Activated CD4-positive, alpha-beta T cell treated with anti-CD3 and anti-CD28 coated beads, Interleukin-2, amount 50 U/mL, for 24 hours (primary cell): ENCODE results near the gene ZBTB20.

Experiments used
- DNase-seq, 2 donors: peaks; one replicate each; pipeline ENCODE4 v3.0.0-alpha.2; 2020; ENCODE audit warnings: low read depth in 1 of 2, low spot score in 1 of 2

The ZBTB20 gene

DNA sequence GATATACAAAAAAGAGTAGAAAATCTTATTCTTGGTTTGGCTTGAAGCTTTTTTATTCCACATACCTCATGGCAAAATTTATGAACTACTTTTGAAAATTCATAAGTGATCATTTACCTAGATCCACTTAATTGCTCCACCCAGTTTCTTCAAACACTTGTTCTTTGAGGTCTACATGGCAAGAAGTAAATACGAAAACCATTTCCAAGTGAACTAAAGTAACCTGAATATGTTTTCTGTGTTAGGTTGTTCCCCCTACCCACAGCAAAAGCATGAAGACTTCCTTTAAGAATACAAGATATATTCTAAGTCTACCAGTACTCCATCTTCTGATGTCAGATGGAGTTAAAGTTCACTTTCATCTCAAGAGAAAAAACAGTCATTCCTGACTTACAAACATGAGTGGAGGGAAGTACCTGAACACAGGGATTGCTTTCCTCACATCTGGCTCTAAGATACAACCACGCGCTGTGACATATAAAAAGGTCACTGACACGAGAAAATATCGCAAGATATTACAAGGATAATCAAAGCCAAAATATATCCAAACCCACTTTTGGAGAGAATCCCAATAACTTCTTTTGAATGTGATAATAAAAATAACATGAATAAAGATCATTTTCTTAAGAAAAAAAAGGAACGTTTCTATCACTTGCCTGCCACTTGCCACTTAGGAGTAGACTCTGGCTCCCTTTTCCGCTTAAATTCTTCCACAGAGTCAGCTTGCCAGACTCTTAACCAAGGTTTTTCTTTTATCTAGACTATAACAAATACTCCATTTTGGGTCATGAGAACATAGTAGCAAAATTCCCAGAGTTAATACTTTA is 428.8 kb downstream of the ZBTB20 start:
- DNase-seq: no peak

DNA sequence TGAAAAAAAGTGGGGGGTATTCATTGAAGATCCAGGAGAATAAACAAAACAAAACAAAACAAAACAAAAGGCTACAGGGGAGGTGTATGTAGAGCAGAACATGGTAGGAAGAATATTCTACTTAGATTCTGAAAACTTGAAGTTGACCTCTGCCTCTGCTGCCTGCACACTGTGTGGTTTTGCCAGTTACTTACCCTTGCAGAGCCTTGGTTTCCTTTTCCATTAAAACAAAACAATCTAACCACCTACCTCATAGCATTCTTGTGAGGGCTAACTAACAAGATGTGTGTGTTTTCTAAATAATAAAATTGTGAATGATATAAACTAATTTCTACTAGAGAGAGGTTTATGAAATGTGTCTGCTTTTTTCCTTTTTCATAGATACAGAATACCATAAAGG is 430.2 kb downstream of the ZBTB20 start:
- DNase-seq: no peak

DNA sequence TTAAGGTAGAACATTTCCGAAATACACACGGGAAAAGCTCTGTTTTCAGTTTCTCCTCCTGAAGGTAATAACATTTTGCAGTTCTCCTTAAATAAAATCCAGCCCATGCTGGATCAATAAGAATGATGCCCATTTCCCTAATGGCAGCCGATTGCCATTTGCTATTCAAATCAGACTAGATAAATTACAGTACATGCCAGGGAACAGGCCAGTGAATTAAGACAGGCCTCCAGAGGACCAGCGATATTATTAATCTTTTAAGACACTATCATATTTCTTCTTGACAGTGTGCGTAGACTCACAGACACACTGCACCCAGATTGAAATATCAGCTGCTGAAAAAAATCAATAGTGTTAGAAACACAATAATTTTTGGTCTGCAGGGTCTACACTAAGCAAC is 431.0 kb downstream of the ZBTB20 start:
- no peak for DNase-seq

DNA sequence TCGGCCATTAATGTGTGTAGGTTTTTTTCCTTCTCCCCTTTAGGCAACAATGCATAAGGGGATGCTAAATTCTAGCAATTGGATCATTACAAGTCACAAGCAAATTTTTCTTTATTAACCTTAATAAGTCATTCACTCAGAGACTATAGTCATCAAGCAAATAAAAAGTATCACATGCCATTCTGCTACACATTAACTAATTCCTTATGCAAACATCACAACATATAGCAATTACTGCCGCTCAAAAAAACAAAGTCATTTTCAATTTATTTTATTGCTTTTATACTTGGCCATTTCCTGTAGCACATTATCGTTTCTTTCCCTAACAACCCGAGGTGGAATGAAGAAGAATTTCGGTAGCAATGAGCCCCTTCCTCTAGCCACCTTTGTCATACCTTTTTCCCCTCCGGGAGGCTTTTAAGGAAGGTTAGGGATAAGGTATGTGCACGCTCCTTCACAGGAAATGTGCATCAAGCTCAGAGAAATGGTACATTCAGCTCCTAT is 432.1 kb downstream of the ZBTB20 start:
- no peak for DNase-seq

DNA sequence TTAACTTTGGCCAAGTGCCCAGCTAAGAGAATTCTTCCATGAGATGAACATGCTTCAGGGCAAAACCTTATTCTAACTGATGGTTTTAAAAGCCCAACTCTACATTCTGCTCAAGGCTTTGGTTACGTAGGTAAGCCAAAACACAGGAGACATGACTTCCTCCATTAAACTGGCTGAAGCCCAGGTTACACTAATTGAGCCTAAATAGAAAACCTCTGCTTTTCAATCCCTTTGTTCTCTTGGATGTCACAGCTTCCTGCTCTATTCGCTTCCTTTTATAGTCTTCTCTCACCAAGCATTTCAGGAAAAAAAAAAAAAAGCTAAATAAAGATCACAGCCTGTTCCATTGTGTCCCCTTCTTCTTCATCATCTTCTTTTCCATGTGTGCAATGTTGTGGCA is 432.9 kb downstream of the ZBTB20 start:
- no peak for DNase-seq

DNA sequence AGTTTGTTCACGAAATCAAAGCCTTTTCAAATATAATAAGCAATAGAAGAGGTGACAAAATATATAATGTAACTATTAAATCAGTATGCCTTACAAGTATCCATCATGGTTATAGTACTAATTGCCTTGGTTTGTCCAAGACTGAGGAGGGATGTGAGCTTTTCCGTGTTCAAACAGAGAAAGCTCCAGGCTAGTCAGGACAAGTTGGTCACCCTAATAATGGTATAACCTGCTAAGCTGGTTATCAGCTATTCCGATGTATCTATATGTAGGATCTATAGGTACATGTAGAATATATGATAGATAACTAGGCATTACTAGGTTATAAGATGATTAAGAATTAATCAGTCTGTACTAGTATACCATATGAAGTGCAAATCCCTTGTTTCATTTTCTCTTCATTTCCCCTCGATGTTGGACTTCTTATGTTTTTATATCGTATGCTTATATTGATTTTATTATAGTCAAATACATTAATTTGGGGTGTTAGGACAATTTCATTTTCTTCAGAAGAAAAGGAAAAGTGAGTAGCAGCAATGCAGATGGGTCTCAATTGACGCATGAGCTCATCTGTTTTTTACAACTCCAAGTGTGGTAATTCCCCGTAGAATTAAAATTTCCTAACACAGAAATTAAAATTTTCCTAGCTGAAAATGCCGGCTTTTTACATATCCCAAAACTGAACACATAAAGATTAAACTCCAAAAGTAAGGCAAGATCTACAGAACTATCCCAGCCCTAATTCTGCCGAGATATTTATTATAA is 434.2 kb downstream of the ZBTB20 start:
- no peak for DNase-seq

DNA sequence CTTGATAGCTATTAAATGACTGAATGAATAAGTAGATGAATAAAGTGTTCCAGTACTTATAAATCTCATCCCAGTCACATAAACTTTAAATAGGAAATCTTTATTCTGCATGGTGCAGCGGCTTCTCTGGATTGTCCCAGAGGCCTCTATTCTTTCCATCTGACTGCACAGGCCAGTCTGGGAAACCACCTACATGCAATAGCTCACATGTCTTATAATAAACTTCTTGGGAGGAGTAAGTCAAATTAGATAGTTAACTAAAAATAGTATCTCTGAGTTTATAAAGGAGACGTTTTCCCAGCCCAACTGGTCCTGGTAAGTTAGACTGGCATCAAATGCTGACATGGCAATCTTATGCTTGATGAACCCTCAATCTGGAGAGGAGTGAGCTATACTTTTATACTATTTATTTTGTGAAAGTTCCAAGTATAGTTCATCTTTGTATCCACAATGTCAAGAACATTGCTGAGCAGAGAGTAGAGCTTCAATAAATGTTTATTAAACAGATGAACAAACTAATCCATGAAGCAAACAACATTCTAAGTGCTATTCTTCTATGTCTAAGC is 435.7 kb downstream of the ZBTB20 start:
- no peak for DNase-seq

DNA sequence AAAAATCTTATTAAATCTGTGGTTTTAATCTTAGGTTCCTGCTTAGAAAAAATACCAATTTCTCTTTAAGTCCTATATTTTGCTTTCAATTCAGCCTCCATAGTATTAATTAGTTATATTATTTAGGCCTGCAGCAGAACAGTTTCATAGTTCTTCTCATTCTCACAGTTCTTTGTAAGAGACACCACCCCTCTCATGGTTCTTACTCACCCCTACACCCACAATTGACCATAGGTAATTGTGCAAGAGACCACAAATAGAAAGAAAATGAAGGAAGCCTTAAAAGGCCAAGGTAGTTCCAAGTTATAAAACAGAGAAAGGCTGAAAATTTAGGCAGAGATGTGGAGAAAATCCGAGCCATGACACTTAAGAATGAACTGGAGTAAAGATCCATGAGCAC is 438.0 kb downstream of the ZBTB20 start:
- no peak for DNase-seq

DNA sequence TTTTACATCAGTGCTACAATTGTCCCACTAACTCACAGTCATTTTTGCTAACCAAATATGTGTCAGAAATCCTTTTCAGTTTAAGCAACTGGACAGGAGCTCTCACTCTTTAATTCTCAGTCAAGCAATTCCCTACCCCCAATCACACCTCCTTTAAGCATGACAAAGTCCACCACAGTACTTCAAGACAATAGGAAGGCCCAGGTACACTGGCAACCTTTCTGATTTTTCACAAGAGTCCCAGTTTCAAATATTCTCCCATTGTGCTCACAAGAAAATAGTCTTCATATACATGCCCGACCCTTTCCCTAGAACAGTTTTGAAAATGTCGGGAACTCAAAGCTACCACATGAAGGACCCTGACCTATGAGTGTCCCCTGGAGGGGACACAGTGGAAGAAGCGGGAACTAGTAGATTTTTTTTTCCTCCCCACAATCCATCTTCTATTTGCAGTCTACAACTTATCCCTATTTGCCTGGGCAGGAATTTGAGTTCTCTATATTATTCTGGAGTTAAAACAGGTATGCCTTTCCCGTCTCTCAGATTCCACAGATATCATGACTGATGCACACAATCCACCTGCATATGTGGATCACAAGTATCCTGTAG is 439.7 kb downstream of the ZBTB20 start:
- no peak for DNase-seq

DNA sequence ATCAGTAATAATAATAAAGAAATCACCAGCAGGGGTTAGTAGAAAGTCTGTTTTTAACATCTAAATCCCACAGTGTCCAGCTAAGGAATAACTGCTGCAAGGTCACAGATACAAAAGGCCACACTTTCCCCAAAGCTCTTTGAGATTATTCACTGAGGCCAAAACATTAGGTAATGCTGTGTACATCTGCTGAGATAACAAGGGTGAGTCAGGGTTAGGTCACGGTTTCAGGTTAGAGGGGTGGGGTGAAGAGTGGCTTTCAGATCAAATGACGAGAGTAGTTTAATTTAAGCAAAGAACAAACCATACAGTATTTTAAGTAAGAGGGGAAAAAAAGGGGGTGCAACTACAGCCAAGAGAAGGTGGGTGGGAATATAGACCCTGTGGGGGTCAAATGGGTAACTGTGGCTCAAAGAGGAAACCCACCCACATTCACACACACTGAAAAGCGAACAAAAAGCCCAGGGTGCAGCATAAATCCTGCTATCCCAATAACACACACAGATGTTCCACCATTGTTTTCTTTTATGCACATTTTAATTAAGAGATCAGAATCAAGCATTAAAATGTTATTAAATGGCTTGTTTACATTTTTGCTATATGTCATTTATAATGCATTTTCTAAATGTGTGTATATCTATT is 440.4 kb downstream of the ZBTB20 start:
- DNase-seq: peak in 1 of 2 donors; percentile 17

DNA sequence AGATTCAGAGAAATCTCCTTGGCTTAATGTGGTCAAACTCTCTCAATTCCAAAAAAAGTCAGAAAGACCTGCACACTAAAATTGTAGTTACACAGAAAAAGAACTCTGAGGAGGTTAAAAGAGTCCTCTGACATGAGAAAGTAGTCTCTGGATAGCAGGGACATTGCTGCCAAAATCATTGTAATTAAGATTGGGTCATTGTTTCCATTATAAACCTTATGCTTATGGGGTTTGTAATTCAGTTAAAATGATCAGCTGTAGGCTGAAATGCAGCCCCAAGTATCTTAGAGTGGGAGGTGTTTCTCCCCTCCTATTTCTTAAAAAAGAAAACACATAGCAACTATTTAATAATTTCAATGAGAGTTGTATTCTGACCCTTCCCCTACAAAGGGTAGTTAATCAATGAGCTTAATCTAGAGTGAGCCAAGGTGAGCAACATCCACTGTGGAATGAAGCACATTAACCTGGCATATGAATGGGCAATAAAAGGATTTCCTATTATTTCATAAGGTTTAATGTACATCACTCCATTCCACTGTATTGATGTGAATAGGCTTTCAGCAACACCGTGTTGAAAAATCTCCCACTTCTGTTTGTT is 446.4 kb downstream of the ZBTB20 start:
- no peak for DNase-seq

DNA sequence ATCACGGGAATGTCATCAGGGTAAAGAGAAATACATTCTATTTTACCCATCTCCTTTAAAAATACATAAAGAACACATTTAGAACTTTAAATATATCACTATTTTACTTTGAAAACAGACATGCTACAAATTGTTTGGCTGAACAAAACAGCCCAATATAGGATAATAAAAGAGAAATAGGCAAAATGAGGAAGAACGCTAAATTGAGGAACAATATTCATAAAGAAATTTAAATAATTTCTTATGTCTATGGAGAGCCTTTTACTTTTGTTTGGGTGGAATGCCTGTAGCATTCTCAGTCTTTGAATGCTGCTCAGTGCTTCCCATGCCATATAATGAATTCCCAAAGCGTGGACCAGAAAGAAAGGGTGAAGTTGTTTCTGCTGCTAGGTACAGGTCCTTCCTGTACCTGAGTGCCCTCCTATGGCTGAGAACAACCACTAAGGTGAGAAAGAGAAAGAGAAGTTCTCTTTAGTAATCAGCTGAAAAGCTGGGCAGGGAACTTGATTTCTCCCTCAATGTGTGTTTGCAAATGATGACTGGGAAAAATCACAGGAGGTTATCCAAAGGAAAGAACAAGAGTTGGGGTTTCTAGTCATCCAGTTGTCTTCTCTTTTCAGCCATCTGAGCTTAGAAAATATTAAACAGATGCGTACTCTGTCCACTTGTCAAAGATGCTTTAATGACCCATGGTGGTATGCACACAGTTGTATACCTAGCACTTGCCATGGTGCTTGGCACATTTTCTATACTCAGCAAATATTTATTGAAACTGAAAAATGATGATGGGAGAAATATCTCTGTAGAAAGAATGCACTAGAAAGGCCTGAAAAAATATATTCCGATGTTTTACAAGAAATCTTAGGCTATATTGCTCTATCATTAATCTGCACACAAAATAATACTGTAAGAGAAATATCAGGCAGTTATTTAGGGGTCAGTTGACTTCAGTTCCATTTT is 448.7 kb downstream of the ZBTB20 start:
- no peak for DNase-seq

DNA sequence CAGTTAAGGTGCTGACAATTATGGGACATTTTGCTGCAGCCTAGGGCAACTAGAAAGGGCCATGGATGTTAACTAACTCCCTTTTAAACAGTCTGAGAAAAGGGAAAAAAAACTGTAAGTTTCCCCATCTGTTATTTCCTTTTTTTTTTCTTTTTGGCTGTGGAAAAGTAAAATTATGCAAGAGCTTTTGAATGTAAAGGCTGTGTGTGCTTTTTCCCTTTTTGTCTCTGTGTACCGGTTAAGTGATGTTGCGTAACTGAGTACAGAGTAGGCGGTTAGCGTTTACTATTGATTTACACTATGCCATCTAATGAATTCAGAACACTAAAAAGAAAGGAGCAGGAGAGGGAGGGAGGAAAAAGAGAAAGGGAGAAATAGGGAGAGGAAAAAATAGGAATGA is 449.7 kb downstream of the ZBTB20 start:
- no peak for DNase-seq

DNA sequence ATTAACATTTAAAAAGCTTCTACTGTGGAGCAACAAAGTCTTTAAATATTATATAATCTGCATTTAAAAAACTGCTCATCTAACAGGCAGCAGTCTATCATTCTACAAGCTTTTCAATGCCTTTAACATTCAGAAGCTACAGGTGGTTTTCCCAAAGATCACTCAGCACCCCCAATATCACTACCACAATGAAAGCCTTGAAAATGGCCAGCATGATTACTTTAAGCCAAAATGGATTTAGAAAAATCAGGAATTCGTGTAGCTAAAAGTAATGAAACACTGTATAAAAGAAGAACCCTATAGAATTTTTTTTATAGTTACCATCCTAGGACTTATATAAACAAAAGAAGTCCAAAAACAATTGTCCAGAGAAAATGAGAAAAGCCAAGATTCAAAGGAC is 452.8 kb downstream of the ZBTB20 start:
- no peak for DNase-seq

DNA sequence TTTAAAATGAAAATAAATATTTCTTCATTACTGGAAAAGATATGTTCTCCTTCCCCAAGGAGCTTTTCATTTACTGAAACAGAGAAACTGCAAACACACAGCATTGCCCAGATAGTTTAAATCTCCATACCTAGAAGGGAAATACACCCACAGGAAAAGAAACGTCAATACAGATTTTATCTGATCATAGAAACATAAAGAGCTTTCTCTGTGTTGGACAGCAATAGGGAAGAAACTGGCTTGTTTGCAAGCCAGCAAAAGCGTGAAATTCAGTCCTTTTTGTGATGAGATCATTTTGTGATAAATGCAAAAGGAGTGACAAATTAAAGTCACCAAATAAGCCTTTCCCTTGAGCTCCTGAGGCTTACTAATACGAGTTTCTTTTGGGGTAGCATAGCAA is 455.2 kb downstream of the ZBTB20 start:
- DNase-seq: no peak

DNA sequence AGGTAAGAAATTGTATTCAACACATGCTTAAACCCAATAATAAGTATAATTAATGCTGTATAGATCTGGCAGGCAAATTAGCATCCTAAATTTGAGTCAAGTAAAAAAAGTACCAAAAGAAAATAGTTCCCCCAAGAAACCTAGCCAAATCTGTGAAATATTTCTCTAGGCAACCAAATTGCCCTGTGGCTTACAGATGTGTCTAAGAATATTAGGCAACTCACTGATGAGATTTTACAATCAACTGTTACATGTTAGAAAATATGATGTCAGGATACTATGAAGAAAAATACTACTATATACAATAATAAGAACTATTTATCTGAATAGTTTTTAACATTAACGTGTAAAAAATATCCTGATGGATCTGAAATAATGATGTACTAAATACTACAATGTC is 456.2 kb downstream of the ZBTB20 start:
- DNase-seq: no peak

DNA sequence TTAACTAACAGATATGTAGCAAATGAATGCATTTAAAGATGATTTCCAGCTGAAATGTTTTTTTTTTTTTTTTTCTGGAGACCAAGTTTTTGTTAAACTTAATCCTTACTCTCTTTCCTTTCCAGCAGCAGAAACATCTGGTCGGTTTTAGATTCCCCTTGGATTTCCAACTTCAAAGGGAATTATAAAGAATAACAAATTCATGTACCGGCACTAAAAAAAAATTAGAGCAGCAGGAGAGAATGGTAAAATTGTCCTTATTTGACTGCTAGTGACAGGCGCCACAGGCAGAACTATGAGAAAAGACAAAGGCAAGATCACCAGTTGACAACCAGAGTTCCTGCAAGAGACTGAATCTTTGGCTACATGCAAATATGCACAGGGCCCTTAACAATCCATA is 459.9 kb downstream of the ZBTB20 start:
- DNase-seq: no peak

DNA sequence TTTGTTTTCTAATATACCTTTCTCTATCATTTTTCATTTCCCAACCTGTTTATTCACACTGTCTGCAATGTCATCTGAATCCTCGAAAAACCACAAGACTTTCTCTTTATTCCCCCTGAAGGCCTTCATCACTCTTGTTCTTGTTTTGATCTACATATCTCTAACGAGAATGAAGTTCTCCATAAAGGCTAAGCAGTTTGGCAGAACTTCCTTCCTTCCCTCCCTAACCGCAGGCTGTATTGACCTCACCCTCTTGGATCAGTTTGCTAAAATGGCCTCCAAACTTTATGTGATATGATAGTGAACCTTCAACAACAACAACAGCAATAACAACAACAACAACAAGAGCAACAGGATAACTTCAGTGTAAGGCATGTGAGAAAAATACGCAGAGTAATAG is 460.5 kb downstream of the ZBTB20 start:
- no peak for DNase-seq

DNA sequence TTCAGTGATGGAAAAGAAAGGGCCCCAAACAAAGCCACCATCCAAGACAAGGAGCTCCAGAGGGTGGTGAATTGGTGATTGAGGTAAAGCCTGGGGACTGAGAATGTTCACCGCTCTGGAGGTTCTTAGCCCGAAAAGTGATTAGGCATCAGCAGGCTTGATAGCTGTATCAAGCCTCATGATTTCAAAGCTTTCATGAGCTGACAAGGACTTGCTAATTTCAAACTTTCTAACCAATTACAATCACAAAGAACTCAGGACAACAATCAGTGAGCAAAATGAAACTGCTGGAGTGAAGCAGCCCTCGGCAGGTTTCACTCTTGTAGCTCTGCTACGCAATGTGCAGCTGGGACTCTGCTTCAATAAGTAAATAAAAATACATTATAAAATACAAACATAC is 461.9 kb downstream of the ZBTB20 start:
- DNase-seq: no peak

DNA sequence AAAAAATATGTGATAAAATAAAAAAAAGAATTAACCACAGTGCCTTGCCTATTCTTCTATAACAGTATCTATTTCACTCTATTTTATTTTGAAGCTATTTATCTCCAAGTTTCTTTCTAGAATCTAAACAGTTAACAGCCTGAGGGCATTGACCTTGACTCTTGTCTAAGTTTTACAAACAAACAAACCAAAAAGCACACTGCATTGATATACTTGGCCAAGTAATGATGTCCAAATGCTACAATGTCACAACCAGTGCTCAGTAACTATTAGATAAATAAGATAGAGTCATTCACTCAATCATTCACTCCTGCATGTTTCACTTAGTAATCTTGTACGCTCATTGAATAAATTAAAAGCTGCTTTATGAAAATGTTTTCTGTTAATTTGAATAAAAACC is 466.8 kb downstream of the ZBTB20 start:
- no peak for DNase-seq
